NT2/D1 (cell line): ENCODE data around the gene ROBO2.

Source experiments
- DNase-seq: peaks from one replicate; pipeline ENCODE4 v3.0.0-alpha.2; 2011; ENCODE audit warnings: low read depth, low spot score
- H3K27me3 ChIP-seq: 2 replicates; pipeline ENCODE4 v1.6.0; 2011; ENCODE audit warnings: mild to moderate bottlenecking; ENCODE audit not compliant: insufficient read length, insufficient read depth
- H3K36me3 ChIP-seq: 2 replicates; pipeline ENCODE4 v1.6.1; 2011; ENCODE audit warnings: mild to moderate bottlenecking, low read length, mixed read lengths; ENCODE audit not compliant: insufficient read depth, insufficient read length
- H3K4me1 ChIP-seq: 2 replicates; pipeline ENCODE4 v1.5.1; 2011; ENCODE audit not compliant: insufficient read depth, insufficient read length
- H3K4me3 ChIP-seq: 2 replicates; pipeline ENCODE4 v1.5.1; 2011; ENCODE audit warnings: low read depth; ENCODE audit not compliant: insufficient read length
- H3K9ac ChIP-seq: 2 replicates; pipeline ENCODE4 v1.6.0; 2011; ENCODE audit warnings: low read depth; ENCODE audit not compliant: insufficient read length
- H3K9me3 ChIP-seq: 2 replicates; pipeline ENCODE4 v1.5.1; 2011; ENCODE audit warnings: mild to moderate bottlenecking, low read length; ENCODE audit not compliant: insufficient read depth
- SUZ12 ChIP-seq: IDR thresholded peaks from 2 replicates; pipeline ENCODE4 v1.6.1; 2011; ENCODE audit not compliant: insufficient read length, insufficient read depth; ENCODE audit errors: extremely low read depth
- YY1 ChIP-seq: IDR thresholded peaks from 2 replicates; pipeline ENCODE4 v1.6.1; 2011; ENCODE audit not compliant: insufficient read length, insufficient read depth
- ZNF274 ChIP-seq: IDR thresholded peaks from 2 replicates; pipeline ENCODE4 v1.6.1; 2011; ENCODE audit warnings: mild to moderate bottlenecking, low read depth, low read length

ROBO2 gene

GRCh38 chr3:77541203-77541922 is 501.5 kb downstream of the ROBO2 start:
- Histone ChIP-seq H3K27me3 (no peaks in the 10 kb centered on the region), H3K4me3 (no peak overlapping the region), H3K4me1 (no peaks in the 10 kb centered on the region), H3K9ac (no peak overlapping the region), H3K36me3 (no peaks in the 10 kb centered on the region), H3K9me3 (0 out of 2 replicates have a peak, but pooled peaks cover 5% of the 10 kb centered on the region)
- TF ChIP-seq SUZ12: no peak
- TF ChIP-seq ZNF274: no peak
- TF ChIP-seq YY1: no peak
- DNase-seq: no peak

GRCh38 chr3:77546246-77546645 is 506.3 kb downstream of the ROBO2 start:
- TF ChIP-seq YY1 (no peak), SUZ12 (no peak), ZNF274 (no peak)
- Histone ChIP-seq H3K9me3 (no peaks in the 10 kb centered on the region), H3K27me3 (no peaks in the 10 kb centered on the region), H3K4me1 (no peaks in the 10 kb centered on the region), H3K9ac (no peak overlapping the region), H3K36me3 (no peaks in the 10 kb centered on the region), H3K4me3 (no peak overlapping the region)
- DNase-seq: no peak

GRCh38 chr3:77549034-77549433 is 509.1 kb downstream of the ROBO2 start:
- H3K9ac ChIP-seq: no peak overlapping the region
- H3K27me3 ChIP-seq: no peaks in the 10 kb centered on the region
- H3K4me1 ChIP-seq: no peaks in the 10 kb centered on the region
- TF ChIP-seq SUZ12: no peak
- no peak for TF ChIP-seq ZNF274
- no peak for TF ChIP-seq YY1
- H3K9me3 ChIP-seq: no peaks in the 10 kb centered on the region
- no peak overlapping the region for H3K4me3 ChIP-seq
- no peak for DNase-seq
- no peaks in the 10 kb centered on the region for H3K36me3 ChIP-seq

GRCh38 chr3:77553240-77553639 is 513.3 kb downstream of the ROBO2 start:
- no peaks in the 10 kb centered on the region for H3K27me3 ChIP-seq
- no peak for TF ChIP-seq SUZ12
- TF ChIP-seq ZNF274: no peak
- TF ChIP-seq YY1: no peak
- no peak for DNase-seq
- no peaks in the 10 kb centered on the region for H3K9me3 ChIP-seq
- no peaks in the 10 kb centered on the region for H3K4me1 ChIP-seq
- no peaks in the 10 kb centered on the region for H3K36me3 ChIP-seq
- H3K4me3 ChIP-seq: no peak overlapping the region
- no peak overlapping the region for H3K9ac ChIP-seq

GRCh38 chr3:77562089-77562488 is 522.2 kb downstream of the ROBO2 start:
- Histone ChIP-seq H3K36me3 (no peaks in the 10 kb centered on the region), H3K27me3 (no peaks in the 10 kb centered on the region), H3K4me1 (no peaks in the 10 kb centered on the region), H3K9ac (no peak overlapping the region), H3K4me3 (no peak overlapping the region), H3K9me3 (no peaks in the 10 kb centered on the region)
- DNase-seq: no peak
- TF ChIP-seq ZNF274 (no peak), SUZ12 (no peak), YY1 (no peak)

GRCh38 chr3:77563012-77563411 is 523.1 kb downstream of the ROBO2 start:
- no peak for DNase-seq

GRCh38 chr3:77566055-77566454 is 526.2 kb downstream of the ROBO2 start:
- TF ChIP-seq SUZ12: no peak
- no peak for TF ChIP-seq ZNF274
- no peak for TF ChIP-seq YY1
- H3K9ac ChIP-seq: no peak overlapping the region

More at GRCh38 chr3:77563012-77563411, 523.1 kb downstream of the ROBO2 start:
- Histone ChIP-seq H3K9me3 (no peaks in the 10 kb centered on the region), H3K4me1 (no peaks in the 10 kb centered on the region), H3K9ac (no peak overlapping the region), H3K36me3 (no peaks in the 10 kb centered on the region), H3K4me3 (no peak overlapping the region), H3K27me3 (no peaks in the 10 kb centered on the region)
- TF ChIP-seq ZNF274: no peak
- no peak for TF ChIP-seq YY1
- TF ChIP-seq SUZ12: no peak

More at GRCh38 chr3:77566055-77566454, 526.2 kb downstream of the ROBO2 start:
- H3K4me1 ChIP-seq: no peaks in the 10 kb centered on the region
- no peak overlapping the region for H3K4me3 ChIP-seq
- no peaks in the 10 kb centered on the region for H3K36me3 ChIP-seq
- H3K27me3 ChIP-seq: no peaks in the 10 kb centered on the region
- DNase-seq: no peak
- H3K9me3 ChIP-seq: no peaks in the 10 kb centered on the region
